ENCODE data around the gene ADGRB3.
"Not testable (repeated sequence)": the region's sequence is repeated elsewhere in the genome, so short reads cannot be mapped to it uniquely, and the experiment has no call there.

Gene ADGRB3

DNA sequence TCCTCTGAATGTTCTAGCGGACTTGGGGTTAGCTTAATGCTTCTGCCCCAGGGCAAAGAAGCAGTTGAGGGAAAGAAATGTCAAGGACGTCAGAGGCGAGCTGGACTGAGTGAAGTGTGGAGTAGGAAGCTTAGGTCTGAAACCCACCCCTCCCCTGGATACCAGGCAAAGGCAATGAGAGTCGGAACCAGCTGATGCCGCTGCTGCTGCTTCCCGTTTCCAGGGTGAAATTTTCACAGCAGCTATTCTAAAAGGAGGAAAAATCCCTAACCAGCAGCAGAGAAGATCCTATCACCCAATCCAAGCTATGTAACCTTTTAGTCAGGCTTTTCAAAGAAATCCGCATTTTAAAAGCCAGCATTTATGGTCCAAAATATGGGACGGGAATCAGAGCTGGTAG, 597.4 kb downstream of the ADGRB3 start:
- peak in 9 of 51 donors; percentile 1 to 81 (median 14) for DNase-seq

DNA sequence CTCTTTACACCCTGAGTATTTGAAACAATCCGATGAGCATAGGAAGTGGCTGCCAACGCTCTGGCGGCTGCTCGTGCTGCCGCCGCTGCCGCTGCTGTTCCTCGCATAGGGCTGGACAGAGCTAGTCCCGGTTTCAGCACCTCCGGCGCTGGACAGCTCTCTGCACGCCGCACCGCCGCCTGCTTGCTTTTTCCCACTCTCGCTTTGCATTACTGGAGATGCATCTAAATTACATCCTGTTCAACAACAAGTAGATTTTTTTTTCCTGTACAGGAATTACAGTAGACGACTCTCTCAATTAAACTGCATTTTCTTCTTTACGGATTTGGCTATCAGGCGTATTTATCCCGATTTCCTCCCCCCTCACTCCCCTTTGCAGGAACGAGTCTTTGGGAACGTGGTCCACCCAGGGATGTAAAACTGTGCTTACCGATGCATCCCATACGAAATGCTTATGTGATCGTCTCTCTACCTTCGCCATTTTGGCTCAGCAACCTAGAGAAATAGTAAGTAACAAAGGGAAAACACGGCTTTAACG, 597.9 kb downstream of the ADGRB3 start:
- DNase-seq: peak in 50 of 51 donors; percentile 5 to 85 (median 57)

- DNase-seq: no peak
Observed at GRCh38 chr6:69238067-69238466, 603.0 kb downstream of the ADGRB3 start.

DNA sequence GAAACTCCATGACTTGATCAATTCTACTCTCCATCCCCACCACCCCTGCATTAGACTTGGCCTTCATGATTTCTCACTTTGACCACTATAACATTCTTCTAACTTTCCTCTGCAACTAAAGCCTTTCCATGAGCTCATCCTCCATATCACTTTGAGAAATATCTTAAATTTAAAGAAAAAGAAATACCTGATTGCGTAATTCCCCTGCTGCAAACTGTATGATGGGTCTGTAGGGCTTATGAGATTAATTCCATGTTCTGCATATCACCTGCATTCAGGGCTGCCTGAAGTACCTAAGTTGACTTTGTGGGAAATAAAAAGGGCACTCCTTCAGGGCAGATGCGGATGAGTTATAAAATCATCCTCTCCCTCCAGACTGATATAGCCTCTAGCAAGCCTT, 611.9 kb downstream of the ADGRB3 start:
- no peak for DNase-seq

DNA sequence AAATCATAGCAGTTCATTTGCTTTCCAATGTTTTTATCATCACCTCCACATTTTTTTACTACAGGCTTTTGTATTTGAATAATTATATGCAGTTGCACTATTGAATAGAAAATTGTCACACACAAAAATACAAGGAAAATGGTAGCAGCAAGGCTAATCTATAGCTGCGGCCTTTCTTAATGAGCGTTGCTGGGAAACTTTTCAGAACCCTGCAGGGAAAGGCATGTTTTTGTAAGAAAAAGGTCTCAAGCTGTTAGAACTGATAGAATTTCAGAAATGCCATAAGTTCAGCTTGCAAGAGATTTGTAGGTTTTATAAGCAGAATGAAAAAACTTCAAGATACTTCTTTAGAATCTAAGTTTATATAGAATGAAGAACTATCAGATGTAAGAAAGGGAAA, 625.9 kb downstream of the ADGRB3 start:
- no peak for DNase-seq

DNA sequence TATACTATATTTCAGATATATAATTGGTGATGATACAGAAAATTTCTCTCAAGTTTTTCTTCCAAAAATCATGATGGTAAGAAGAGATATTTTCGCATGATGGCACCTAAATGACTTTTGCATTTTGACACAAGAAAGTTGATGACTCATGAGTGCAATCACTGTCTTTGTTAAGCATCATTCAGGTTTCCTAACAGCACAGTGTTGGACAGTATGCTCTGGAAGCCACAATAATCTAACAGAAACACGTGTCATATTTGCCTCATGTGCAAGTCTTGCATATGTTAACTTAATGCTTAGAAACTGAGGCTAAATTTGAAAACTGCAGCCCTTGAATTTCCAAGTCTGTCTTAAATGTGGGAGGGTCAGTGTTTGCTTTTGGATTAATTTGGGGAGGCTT, 628.2 kb downstream of the ADGRB3 start:
- no peak for DNase-seq

- DNase-seq: no peak
Observed at GRCh38 chr6:69265090-69265489, 630.0 kb downstream of the ADGRB3 start.

GRCh38 chr6:69265706-69266105, 630.6 kb downstream of the ADGRB3 start:
- DNase-seq: no peak

- no peak for DNase-seq
Observed at GRCh38 chr6:69276204-69276603, 641.1 kb downstream of the ADGRB3 start.

DNA sequence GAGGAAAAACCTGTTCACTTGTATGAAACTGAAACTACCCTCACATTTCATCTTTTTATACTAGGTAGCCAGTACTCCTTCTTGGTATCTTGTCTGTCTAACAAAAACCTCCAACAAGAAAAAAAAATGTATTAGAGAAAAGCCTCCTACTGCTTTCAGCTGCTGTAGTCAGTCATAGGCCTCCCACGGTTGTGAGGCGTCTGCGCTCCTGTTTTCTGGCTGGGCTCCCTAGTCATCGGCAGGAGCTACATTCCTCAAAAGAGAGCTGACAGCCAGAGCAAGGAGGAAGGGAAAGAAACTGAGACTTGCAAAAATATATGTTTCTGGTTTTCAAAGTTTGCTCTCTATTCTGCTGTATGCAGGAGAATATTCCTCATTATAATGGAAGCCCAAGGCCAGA, 644.7 kb downstream of the ADGRB3 start:
- DNase-seq: peak in 14 of 51 donors; percentile 1 to 69 (median 7)

GRCh38 chr6:69280858-69281257, 645.8 kb downstream of the ADGRB3 start:
- DNase-seq: no peak

DNA sequence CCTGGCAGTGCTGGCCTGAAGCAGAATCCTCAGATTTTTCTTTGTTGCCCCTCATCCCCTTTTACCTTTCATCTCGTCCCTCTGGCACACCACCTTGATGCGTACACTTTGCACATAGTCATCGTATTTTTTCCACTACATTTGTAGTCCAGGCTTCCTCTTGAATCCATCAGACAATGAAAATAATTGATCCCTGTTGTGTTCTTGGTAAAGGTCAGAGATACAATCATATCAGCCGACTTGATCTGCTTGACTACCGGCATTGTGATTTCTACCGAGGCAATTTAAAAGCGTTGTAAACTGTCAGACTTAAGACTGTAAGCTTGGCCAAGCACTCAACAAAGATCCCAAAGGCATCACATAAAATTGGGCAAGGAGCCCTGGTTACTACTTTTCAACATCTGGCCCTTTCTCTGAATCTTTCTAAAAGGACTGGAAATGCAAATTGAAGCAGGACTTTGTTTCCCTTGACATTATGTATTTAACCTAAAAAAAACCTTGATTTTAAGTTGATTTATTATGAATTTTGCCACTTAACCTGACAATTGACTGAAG, 649.2 kb downstream of the ADGRB3 start:
- no peak for DNase-seq

GRCh38 chr6:69285054-69285453, 650.0 kb downstream of the ADGRB3 start:
- DNase-seq: no peak

GRCh38 chr6:69286331-69286730, 651.2 kb downstream of the ADGRB3 start:
- no peak for DNase-seq

- DNase-seq: not testable (repeated sequence)
Observed at GRCh38 chr6:69288198-69288597, 653.1 kb downstream of the ADGRB3 start.

DNA sequence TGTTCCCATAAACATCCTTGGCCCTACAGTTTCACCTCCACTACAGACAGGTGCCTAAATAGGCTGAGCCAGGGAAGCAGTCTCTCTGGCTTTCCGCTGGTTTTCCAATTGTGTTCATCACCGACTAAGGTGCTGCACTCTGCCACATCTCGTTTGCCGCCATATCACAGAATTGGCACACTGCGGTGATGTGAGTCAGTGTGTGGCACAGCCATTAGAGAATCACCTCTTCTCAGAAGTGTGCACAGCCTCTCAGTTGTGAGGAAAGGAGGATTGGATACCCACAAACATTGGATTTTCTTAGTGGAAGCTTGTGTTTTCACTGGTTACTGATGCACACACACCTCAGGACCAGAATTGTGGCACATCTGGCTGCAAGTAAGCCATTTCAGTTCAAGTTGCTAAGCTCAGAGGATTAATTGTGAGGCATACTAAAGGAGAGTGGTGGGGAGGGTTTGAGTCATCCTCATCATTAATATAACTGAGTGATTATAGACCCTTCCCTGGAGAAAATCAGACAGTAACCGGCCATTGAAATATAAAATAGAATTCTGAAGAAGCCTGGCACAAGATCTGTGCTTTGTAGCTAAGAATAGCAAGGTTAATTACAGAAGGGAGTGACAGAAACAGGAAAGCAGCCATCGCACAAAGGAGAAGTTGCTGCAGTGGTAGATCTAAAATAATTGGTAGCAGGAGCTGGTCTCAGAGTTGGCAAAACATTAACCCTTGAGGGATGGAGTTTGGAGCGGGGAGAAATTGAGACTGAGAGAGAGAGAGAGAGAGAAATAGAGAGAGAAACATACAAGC, 654.8 kb downstream of the ADGRB3 start:
- DNase-seq: no peak

GRCh38 chr6:69293471-69293870, 658.4 kb downstream of the ADGRB3 start:
- no peak for DNase-seq

- peak in 1 of 51 donors; percentile 10 for DNase-seq
Observed at GRCh38 chr6:69294407-69294806, 659.3 kb downstream of the ADGRB3 start.

DNA sequence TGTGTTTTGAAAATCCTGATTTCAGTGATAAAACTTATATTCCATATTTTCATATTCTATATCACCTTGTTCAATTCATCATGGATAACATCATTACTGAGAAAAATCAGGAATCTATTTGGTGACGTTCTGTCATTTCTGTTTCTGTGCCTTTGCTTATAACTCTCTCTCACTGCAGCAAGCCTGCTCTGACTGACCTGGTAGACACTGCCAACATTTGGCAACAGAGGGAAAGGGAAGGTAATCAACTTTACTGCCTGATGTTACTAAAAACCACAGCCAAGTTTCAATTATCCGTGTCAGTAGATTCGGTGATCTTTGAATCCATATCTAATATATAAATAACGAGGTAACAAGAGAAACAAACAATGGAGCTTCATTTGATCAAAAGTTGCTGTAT, 659.8 kb downstream of the ADGRB3 start:
- no peak for DNase-seq

DNA sequence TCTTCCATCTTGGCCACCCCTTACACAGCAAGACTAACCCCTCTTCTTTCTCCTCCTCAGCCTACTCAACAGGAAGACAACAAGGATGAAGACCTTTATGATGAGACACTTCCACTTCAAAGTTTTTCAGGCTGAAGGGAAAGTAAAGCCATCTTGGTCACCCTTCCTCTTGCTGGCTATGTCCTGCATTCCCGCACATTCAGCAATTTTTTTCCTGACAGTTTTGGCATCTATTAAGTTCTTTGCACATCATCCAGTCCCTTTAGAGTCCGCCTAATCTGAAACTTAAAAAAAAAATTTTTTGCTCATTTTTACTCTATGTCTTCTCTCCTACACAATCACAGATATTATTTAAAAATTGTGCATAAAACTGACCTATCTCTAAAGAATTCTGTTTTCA, 668.3 kb downstream of the ADGRB3 start:
- DNase-seq: no peak

DNA sequence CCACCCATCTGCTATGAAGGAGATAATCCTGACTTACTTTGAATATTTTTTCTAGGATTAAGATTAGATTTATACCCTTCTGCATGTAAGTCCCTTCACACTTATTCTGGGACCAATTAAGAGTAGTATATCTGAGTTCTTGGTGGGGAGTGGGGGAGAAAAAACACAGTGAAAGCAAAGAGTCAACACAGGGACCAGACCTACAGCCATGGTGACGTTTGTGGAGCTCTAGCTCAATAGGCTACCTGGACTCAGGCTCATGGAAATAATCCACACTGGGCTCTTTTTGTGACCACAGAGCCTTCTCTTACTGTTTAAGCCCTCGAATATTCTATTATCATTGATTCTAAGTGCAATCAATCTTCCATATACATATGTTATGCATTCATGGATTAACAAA, 670.4 kb downstream of the ADGRB3 start:
- DNase-seq: no peak

- DNase-seq: no peak
Observed at GRCh38 chr6:69308584-69308983, 673.5 kb downstream of the ADGRB3 start.

- DNase-seq: no peak
Observed at GRCh38 chr6:69311888-69312287, 676.8 kb downstream of the ADGRB3 start.

Measured in hypothalamus (tissue), 51 donors.